SKM-1 treated with dmso at 0.1 percent for 144 hours (cell line): ENCODE results near the gene NR5A2.
"Not testable (repeated sequence)": the region's sequence is repeated elsewhere in the genome, so short reads cannot be mapped to it uniquely, and the experiment has no call there.

Experiments used
- DNase-seq: peaks from one replicate; lab custom pipeline; 2025; ENCODE audit not compliant: unreplicated experiment; lab: John Stamatoyannopoulos, UW

The NR5A2 gene

GRCh38 chr1:200187332-200187731 is 159.8 kb downstream of the NR5A2 start:
- not testable (repeated sequence) for DNase-seq

DNA sequence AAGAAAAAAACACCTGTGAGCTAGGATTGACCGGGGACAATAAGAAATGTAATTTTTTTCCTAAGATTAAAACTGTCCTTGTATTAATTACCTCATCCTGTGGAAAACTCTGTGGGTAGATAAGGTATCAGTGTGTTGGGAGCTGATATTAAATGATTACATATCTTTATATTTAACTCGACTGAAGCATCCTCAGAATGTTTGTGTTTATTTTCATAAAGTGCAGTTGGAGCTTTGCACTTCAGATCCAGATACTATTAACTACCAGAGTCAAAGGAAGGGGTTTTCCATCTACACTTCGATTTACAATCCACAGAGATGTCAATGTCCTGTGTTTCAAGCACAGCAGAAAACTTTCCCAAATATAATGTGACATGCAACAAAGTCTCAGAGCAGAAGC is 164.5 kb downstream of the NR5A2 start:
- DNase-seq: no peak

DNA sequence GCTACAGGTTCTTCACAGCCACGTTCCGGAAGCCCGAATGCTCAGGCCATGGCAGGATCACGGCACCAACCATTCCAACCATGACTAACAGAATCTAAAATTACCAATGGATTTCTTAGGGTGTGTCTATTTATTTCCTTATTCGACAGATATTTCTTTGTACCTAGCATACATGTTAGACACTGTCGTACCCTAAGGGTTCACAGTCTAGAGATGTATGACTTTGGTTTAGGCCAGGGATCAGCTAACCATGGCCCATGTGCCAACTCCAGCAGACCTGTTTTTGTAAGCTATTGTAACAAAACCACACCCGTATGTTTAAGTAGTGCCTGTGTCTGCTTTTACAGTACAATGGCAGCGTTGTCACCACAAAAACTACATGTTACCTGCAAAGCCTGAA is 167.0 kb downstream of the NR5A2 start:
- DNase-seq: no peak

GRCh38 chr1:200198236-200198635 is 170.7 kb downstream of the NR5A2 start:
- no peak for DNase-seq

GRCh38 chr1:200205216-200205995 is 177.9 kb downstream of the NR5A2 start:
- no peak for DNase-seq

- no peak for DNase-seq
Observed at GRCh38 chr1:200206340-200206739, 178.8 kb downstream of the NR5A2 start.

GRCh38 chr1:200206761-200207160 is 179.3 kb downstream of the NR5A2 start:
- no peak for DNase-seq

DNA sequence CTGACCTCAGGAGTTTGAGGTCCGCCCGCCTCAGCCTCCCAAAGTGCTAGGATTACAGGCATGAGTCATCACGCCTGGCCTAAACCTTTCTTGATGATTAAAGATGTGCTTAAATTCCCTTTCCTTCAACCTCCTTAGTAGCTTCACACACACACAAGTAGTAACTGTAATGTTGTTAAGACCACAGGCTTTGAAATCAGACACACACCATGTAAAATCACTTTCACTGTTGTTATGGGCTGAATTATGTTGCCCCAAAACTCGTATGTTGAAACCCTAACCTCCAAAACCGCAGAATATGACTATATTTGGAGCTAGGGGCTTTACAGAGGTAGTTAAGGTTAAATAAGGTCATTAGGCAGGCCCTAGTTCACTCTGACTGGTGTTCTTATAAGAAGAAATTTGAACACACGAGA is 180.2 kb downstream of the NR5A2 start:
- DNase-seq: peak; percentile 96

DNA sequence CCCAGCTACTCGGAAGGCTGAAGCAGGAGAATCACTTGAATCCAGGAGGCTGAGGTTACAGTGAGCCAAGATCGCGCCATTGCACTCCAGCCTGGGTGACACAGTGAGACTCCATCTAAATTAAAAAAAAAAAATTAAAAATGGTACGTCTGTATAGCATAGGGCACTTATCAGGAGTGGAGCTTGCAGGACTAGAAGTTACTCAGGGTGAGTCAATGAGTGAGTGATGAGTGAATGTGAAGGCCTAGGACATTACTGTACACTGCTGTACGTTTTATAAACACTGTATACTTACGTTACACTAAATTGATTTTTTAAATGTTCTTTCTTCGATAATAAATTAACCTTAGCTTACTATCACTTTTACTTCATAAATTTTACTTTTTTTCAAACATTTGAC is 183.6 kb downstream of the NR5A2 start:
- no peak for DNase-seq

DNA sequence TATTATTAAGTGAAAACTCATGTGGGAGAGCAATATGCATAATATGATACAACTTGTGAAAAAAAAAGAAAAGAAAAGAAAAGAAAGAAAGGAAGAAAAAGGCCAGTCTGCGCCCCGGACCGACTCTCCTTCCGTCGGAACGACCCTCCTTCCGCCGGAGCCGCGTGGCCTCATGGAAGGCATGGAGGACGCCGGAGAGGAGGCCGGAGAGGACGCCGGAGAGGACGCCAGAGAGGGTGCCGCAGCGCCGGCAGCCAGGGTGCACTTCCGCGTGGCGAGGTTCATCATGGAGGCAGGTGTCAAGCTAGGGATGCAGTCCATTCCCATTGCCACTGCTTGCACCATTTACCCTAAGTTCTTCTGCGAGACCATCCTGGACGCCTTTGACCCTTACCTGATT is 185.9 kb downstream of the NR5A2 start:
- DNase-seq: no peak

- no peak for DNase-seq
Observed at GRCh38 chr1:200213921-200214320, 186.4 kb downstream of the NR5A2 start.

- no peak for DNase-seq
Observed at GRCh38 chr1:200215350-200215749, 187.8 kb downstream of the NR5A2 start.

- no peak for DNase-seq
Observed at GRCh38 chr1:200217703-200218102, 190.2 kb downstream of the NR5A2 start.

DNA sequence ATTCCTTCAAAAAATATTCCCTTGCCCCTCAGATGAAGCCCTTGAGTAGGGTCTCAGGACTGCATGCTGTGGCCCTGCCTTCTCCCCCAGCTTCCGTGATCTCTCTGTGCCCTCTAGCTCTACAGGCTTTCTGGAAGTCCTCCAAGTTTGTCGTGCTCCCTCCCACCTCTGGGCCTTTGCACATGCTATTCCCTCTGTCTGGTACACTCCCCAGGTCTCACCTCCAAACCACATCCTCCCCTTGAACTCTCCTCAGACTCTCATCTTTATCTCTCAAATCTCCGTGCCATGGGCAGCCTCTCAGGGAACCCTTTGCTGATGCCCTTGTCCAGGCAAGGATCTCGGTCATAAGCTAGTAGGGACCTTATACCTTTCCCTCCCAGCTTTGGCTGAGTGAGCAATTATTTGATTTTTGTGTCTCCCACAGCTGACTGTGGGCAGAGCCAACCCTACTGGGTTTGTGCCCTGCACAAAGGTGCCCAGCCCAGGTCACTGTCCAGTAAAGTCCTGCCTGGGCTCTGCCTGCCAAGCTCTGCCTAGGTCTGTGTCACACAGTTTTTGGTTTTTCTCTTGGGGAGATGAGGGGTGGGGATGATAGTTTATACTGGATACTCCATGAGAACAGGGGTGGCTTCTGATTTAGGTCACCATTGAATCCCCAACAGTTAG is 194.2 kb downstream of the NR5A2 start:
- DNase-seq: no peak

DNA sequence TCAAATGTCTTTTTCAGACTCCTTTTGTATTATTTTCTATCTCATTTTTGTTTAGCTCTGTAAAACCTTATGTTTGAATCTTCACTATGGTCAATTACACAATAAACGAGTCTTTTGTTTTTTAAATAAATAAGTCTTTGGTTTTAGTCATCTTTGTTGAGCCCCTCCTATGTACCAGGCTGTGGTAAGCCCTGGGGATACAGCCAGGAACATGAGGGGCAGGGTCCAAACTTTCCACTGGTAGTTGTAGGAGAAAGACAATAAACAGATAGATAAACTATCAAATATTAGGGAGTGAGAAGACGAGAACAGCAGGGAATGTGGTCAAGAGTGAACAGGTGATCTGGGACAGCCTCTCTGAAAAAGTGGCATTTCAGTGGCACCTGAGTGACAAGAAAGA is 195.7 kb downstream of the NR5A2 start:
- no peak for DNase-seq

GRCh38 chr1:200223613-200224012 is 196.1 kb downstream of the NR5A2 start:
- DNase-seq: no peak

- DNase-seq: no peak
Observed at GRCh38 chr1:200224315-200224714, 196.8 kb downstream of the NR5A2 start.

DNA sequence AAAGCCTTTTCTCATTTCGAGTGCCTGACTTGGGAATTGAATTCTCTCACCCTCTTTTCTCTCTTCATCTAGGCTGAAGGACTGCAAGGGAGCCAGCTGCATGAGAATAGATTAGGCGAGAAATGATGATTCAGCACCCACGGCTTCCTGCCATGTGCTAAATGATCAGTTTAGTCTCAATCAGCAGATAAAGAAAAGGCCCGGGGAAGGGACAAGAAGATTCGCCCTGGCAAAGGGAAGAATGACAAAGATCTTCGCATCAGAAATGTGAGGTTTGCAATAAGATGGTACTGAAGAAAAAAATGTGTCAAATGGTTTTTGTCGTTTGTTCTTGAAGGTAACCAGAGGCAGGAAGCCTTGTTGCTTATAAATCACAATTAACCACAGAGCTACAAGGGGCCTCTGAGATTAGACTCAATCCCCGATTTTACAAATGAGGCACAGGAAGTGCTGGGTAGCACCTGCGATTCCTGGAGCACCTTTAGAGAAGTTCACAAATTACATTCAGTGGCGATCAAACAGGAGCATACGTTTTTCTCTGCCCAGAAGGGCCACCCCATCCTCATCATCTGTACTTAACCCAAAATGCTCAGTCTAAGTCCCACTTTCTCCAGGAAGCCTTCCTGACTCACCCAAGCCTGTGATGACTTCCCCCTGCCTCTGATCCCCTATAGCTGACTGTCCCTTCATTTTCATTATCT is 198.9 kb downstream of the NR5A2 start:
- DNase-seq: no peak

DNA sequence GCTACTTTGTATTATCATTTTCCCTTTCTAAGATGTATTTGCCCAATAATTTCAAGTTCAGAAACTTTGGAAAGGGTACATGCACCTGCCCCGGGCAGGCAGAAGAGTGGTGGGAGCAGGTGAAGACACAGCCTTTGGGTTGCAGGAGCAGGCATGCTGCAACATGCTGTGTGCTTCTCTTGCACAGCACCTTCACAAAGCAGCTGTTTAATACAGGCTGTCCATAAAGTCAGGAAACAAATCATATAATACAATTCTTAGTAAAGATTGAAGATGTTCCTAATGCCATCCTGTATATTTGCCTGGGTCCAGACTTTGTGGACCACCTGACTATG is 199.4 kb downstream of the NR5A2 start:
- DNase-seq: no peak
